ENCODE data around the gene RBM4B.
"Not testable (repeated sequence)": the region's sequence is repeated elsewhere in the genome, so short reads cannot be mapped to it uniquely, and the experiment has no call there.

The RBM4B gene

GRCh38 chr11:66686100-66686785 lies 8.6 kb upstream of the RBM4B start:
- DNase-seq = no peak

DNA sequence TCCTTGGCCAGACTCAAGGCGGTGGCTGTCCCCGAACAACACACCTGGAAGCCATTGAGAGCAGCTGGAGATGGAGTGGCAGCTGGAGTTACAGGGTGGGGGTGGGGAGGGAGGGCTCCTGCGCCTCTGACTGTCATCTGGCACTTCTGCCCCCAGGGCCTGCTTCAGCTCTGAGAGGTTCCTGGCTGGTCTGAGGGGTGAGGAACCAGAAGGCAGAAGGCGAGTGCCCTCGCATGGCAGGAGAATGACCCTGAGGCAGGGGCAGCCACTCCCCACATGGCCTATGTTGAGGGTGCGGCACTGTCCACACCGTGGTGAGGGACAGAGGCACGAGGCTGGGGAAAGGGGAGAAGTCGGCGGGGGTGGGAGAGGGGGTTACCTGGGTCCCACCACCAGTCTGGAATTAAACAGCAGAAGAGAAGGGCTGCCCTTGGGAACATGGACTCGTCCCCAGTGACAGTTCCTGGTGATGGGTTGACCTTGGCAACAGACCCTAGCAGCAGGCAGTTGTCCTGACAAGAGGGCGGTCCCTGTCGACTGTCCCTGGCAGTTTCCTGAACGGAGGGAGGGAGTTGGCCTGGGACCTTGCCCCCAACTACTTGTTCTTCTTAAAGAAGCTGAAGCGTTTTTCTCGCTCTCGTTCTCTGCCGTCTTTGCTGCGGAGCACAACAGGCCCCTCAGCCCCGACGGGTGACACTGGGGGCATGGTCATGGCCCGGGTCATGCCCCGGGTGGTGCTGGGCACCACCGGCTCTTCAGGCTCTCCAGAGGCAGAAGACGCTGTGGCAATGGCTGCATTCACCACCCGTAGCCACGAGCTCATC lies 7.8 kb upstream of the RBM4B start:
- no peak for DNase-seq

DNA sequence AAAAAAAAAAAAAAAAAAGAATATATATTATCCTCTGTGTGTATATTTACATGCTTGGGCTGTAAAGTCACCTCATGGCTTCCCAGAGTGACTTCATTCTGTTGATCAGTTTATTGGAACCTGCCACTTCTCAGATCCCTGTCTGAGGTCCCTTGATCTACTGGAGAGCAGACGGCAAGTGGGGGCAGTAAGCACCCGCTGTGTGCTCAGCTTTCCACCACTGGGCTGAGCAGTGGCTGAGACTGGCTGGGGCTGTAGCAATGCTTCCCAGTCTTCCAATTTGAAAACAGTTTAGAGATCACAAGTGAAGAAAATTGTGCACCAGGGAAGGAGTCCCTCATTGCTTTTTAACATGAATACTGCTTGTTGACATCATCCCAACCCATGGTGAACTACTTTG lies 6.9 kb upstream of the RBM4B start:
- DNase-seq = no peak

DNA sequence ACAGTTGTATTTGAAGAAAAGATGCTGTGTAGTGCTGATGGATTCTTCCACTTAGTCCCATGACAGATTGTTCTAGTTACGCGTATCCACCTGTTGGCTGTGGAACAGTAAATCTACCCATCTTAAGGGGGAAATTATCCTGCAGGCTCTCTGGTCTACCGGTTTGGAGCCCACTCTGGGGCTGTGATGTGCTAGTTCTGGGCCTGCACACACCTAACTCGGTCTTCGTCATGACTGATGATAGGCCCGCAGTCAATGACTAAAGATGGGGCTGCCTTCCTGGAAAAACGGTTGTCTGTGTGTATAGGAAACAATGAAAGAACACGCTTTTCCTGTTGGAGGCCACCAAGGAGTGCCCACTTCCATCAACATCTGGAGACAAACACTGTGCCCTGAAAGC lies 6.2 kb upstream of the RBM4B start:
- DNase-seq = no peak

- no peak for DNase-seq
Observed at GRCh38 chr11:66680966-66681645, 3.4 kb upstream of the RBM4B start.

GRCh38 chr11:66676931-66677598 lies 622 bp downstream of the RBM4B start:
- no peak for DNase-seq

GRCh38 chr11:66676282-66676919 lies 1.3 kb downstream of the RBM4B start:
- DNase-seq = no peak

DNA sequence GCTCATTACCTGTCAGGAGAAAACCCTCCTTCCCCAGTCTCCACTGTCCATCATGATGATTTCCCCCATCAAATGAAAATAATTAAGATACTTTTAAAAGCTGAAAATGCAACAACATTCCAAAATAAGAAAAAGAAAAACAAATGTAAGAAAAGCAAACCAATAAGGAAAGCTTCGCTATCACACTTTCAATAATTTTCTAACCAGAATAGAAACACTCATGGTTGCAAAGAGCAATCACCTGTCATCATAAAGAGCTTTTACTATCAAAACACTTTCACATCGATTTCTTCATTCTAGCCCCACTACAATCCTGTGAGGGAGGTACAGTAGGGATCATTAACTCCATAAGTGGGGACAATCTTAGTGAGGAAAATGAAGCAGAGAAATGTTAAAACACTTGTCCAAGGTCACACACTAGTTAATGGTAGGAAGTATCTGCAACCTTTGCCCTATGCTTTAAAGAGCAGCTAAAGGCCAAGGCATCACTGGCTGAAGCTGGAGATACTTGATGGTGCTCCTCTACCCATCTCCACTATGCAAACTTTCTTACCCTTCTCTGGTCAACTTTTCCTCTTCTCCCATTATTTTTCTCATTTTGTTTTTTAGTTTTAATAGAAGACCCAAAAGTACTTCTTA lies 2.6 kb downstream of the RBM4B start:
- no peak for DNase-seq

GRCh38 chr11:66670816-66671215 lies 6.9 kb downstream of the RBM4B start:
- no peak for DNase-seq

- no peak for DNase-seq
Observed at GRCh38 chr11:66665369-66665768, 12.3 kb downstream of the RBM4B start.

DNA sequence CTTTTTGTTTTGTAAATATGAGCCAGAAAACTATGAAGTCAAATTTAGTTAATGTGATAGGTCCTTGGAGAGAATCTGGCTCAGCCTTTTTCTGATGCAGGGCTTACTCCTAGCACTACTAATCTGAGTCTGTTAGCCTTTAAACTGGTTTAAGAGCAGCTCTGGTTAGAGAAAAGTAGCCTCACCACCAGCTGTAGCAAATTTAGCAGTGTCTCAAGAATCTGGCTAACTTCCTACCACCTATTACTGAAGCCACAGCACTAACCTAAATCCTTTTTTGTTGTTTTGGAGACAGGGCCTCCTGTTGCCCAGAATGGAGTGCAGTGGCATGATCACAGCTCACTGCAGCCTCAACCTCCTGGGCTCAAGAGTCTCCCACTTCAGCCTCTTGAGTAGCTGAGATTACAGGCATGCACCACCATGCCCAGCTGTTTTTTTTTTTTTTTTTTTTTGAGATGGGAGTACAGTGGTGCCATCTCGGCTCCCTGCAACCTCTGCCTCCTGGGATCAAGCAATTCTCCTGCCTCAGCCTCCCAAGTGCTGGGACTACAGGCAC lies 13.9 kb downstream of the RBM4B start:
- no peak for DNase-seq

DNA sequence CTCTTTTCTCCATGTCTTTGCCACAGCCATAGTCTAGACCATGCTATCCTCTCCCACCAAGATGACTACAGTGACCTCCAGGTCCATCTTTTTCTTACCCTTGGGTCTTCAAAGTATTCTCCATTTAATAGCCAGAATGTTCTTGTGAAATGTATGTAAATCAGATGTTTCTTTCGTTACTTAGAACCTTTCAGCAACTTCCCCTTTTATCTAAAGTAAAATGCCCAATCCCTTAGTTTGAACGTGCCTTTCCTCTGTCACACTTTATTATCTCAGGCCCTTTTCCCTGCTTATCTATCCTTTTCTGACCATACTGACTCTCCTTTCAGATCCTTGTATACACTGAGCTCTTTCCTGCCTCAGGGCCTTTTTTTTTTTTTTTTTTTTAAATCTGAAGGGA lies 17.9 kb downstream of the RBM4B start:
- no peak for DNase-seq

DNA sequence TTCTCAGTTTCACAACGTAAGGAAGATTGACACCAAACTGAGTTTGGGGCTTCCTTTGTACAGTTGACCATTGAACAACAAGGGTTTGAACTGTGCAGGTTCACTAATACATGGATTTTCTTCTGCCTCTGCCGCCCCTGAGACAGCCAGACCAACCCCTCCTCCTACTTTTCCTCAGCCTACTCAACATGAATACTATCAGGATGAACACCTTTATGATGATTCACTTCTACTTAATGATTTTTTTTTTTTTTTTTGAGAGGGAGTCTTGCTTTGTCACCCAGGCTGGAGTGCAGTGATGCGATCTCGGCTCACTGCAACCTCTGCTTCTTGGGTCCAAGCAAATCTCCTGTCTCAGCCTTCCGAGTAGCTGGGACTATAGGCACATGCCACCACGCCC lies 24.6 kb downstream of the RBM4B start:
- DNase-seq = no peak

GRCh38 chr11:66652651-66653050 lies 25.0 kb downstream of the RBM4B start:
- DNase-seq = no peak

- no peak for DNase-seq
Observed at GRCh38 chr11:66651016-66651415, 26.7 kb downstream of the RBM4B start.

GRCh38 chr11:66649903-66650302 lies 27.8 kb downstream of the RBM4B start:
- no peak for DNase-seq

- no peak for DNase-seq
Observed at GRCh38 chr11:66646828-66647227, 30.9 kb downstream of the RBM4B start.

- no peak for DNase-seq
Observed at GRCh38 chr11:66643745-66644437, 33.8 kb downstream of the RBM4B start.

GRCh38 chr11:66641834-66642233 lies 35.9 kb downstream of the RBM4B start:
- DNase-seq = peak; percentile 35

DNA sequence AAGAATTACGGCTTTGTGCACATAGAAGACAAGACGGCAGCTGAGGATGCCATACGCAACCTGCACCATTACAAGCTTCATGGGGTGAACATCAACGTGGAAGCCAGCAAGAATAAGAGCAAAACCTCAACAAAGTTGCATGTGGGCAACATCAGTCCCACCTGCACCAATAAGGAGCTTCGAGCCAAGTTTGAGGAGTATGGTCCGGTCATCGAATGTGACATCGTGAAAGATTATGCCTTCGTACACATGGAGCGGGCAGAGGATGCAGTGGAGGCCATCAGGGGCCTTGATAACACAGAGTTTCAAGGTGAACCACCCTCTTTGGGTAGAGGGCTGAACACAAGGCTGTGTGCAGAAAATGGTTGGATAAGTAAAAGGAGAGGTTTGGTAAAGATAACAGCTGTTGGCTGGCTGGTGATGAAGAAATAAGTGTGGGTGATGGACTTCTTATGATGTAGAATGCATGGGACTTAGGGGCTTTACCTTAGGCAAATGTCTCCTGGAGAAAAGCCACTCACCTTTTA lies 37.8 kb downstream of the RBM4B start:
- DNase-seq = not testable (repeated sequence)

Data from fibroblast of skin of right biceps (primary cell).